ENCODE measurements around the gene FBXL17.

The FBXL17 gene

GRCh38 chr5:108079753-108080152 is 302.1 kb downstream of the FBXL17 start:
- in situ Hi-C loops (cut with HindIII; ENCODE audit: low pct_ligation_motif_present, low pct_unique_long_range_greater_than_20kb, low sequenced_read_pairs): no loop called here
- DNase-seq: no peak

DNA sequence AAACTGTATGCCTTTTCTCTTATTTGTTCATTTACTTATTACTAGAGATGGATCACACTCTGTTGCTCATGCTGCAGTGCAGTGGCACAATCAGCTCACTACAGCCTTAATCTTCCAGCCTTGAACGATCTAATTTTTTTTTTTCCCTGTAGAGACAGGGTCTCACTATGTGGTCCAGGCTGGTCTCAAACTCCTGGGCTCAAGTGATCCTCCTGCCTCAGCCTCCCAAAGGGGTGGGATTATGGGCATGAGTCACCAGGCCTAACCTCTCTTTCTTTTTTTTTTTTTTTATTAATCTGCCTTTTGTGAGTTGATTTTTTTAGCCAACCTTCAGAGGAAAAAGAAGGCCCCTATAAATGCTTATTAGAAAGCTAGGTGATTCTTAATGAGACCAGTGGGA is 303.0 kb downstream of the FBXL17 start:
- DNase-seq: no peak
- in situ Hi-C loops (cut with HindIII; ENCODE audit: low pct_ligation_motif_present, low pct_unique_long_range_greater_than_20kb, low sequenced_read_pairs): no loop called here

- DNase-seq: no peak
Measured at GRCh38 chr5:108078345-108078744, 303.6 kb downstream of the FBXL17 start.

GRCh38 chr5:108074626-108075025 is 307.3 kb downstream of the FBXL17 start:
- in situ Hi-C loops (cut with HindIII; ENCODE audit: low pct_ligation_motif_present, low pct_unique_long_range_greater_than_20kb, low sequenced_read_pairs): no loop called here
- DNase-seq: no peak

More at GRCh38 chr5:108078345-108078744, 303.6 kb downstream of the FBXL17 start:
- in situ Hi-C loops (cut with HindIII; ENCODE audit: low pct_ligation_motif_present, low pct_unique_long_range_greater_than_20kb, low sequenced_read_pairs): no loop called here

DNA sequence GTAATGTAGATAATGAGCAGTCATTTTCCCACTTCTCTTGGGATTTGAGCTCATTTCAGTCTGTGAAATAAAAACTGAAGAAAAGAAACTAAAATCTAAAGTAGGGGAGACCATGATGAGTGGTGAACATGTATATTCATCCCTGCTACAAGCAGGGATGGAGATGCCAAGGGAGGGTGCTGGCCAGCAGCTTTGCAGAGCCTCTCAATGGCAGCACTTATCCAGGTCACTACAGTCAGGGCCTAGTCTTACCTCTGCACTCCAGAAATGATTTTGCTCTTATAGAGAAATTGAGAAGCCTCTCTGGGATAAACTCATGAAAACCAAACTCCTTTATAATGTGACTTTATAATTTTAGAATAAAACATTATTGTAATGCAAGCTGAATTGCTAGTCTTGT is 317.6 kb downstream of the FBXL17 start:
- in situ Hi-C loops (cut with HindIII; ENCODE audit: low pct_ligation_motif_present, low pct_unique_long_range_greater_than_20kb, low sequenced_read_pairs): no loop called here

DNA sequence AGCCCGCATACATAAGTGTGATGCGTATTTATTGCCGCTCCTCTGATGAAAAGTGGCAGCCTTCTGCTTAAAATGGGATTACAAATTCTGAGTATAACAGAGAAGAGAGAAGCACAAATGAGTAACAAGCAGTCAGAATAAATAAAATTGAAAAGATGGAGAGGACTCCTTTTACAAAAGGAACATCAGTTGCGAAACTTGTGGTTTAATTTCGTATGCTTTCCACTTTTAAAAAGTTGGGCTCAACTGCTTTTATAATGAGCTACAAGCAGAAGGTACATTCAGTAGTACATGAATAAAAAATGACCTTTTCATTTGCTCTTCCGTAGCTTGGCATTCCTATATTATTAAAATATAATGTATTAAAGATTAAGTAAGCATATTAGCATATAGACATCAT is 320.0 kb downstream of the FBXL17 start:
- in situ Hi-C loops (cut with HindIII; ENCODE audit: low pct_ligation_motif_present, low pct_unique_long_range_greater_than_20kb, low sequenced_read_pairs): no loop called here
- no peak for DNase-seq

More for the DNA sequence above, 317.6 kb downstream of the FBXL17 start:
- DNase-seq: no peak

- in situ Hi-C loops (cut with HindIII; ENCODE audit: low pct_ligation_motif_present, low pct_unique_long_range_greater_than_20kb, low sequenced_read_pairs): no loop called here
- DNase-seq: no peak
Measured at GRCh38 chr5:108060340-108060739, 321.6 kb downstream of the FBXL17 start.

DNA sequence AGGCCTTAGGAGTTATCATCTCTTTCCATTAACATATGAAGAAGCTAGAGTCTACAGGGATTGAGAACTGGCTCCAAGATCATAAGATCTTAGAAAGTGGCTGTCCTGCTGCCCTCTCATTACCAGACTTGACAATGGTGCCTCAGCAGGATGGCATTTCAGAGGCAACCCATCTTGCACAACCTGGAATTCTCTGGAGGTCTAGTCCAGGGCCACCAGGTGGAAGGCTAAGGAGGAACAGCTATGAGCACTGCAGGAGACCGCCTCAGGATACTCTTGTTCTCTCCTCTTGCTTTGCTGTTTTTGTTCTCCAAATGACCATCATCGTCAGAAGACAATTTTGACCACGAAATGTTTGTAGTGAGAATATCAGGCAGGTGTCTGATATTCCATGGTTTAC is 322.6 kb downstream of the FBXL17 start:
- no peak for DNase-seq
- in situ Hi-C loops (cut with HindIII; ENCODE audit: low pct_ligation_motif_present, low pct_unique_long_range_greater_than_20kb, low sequenced_read_pairs): no loop called here

- DNase-seq: no peak
- in situ Hi-C loops (cut with HindIII; ENCODE audit: low pct_ligation_motif_present, low pct_unique_long_range_greater_than_20kb, low sequenced_read_pairs): no loop called here
Measured at GRCh38 chr5:108054349-108054748, 327.5 kb downstream of the FBXL17 start.

DNA sequence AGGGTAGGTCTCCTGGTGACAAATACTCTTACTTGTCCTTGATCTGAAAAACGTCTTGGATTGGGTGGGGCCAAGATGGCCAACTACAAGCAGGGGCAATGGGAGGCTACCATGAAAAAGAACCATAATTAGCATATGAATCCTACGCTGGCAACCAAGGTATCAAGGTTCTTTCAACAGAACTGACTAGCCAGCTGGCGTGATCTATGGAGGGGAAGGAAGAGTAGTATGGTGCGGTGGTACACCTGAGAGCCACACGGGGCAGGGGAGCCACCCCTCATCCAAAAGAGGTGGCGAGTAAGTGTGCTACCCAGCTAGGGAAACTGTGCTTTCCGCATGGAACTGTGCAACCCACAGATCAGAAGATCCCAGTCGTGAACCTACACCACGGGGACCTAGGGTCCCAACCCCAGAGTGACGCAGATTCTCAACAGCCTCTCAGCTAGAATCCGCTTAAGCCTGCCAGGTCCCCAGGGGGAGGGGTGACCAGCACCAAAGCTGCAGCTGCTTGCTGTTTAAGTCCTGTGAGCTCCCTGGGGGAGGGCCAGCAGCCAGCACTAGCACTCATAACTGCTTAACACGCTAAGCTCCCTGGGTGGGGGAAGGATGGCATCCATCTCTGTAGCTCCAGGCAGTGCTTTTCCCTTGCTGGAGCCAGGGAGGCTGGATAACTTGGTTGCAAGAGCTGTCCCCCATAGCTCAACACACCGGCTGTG is 334.8 kb downstream of the FBXL17 start:
- DNase-seq: no peak
- in situ Hi-C loops (cut with HindIII; ENCODE audit: low pct_ligation_motif_present, low pct_unique_long_range_greater_than_20kb, low sequenced_read_pairs): no loop called here

DNA sequence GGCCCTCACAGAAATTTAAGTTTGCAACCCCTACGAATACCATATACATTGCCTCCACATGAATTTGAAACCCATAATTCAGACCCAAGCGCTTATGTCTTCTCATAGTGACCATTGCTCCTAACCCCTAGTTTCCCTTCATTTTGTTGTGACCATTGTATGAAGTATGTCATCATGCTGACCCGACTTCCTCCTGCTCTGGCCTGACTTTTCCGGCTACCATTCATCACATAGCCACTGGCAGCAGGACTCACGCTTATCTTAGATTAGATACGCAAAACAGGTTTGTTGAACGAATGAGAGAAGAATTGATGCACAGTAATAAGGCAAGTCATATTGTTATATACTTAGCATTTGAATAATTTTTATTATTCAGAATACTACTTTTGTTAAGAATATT is 345.4 kb downstream of the FBXL17 start:
- in situ Hi-C loops (cut with HindIII; ENCODE audit: low pct_ligation_motif_present, low pct_unique_long_range_greater_than_20kb, low sequenced_read_pairs): no loop called here
- DNase-seq: no peak

DNA sequence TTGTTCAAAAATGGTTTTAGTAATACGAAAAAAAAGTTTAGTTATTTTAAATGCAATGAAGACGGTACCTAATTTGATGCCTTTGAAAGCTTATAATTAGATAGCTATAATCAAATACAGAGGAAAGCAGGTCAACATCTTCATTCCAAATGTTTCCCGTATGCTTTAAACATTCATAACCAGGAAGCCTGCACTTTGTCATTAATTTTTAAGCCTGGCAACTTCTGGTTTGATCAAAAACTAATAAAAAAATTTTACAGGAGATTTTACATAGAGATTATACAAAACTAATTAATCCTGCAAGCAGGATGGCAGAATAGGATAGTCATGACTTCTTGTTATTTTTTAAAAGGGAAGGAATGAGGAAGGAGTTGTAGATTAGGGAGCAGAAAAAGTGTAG is 353.0 kb downstream of the FBXL17 start:
- no peak for DNase-seq
- in situ Hi-C loops (cut with HindIII; ENCODE audit: low pct_ligation_motif_present, low pct_unique_long_range_greater_than_20kb, low sequenced_read_pairs): no loop called here

- in situ Hi-C loops (cut with HindIII; ENCODE audit: low pct_ligation_motif_present, low pct_unique_long_range_greater_than_20kb, low sequenced_read_pairs): no loop called here
Measured at GRCh38 chr5:108028412-108028811, 353.5 kb downstream of the FBXL17 start.

DNA sequence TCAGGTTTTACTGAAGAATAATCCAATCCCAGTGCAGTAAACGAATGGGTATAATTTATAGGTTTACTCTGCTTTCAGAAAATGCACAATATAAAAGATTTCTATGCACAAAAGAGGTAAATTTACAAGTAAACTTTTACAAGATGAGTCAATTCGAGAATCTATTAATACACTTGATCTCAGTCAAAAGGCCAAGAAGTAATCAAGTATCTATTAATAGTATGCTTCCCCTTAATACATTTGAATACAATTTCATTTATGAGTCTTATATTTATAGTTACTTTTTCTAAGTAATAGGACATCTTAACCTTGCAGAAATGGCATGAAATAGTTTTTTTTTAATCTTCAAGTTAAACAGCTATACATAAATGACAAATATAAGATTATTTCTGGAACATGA is 355.9 kb downstream of the FBXL17 start:
- no peak for DNase-seq
- in situ Hi-C loops (cut with HindIII; ENCODE audit: low pct_ligation_motif_present, low pct_unique_long_range_greater_than_20kb, low sequenced_read_pairs): no loop called here

More at GRCh38 chr5:108028412-108028811, 353.5 kb downstream of the FBXL17 start:
- DNase-seq: no peak

DNA sequence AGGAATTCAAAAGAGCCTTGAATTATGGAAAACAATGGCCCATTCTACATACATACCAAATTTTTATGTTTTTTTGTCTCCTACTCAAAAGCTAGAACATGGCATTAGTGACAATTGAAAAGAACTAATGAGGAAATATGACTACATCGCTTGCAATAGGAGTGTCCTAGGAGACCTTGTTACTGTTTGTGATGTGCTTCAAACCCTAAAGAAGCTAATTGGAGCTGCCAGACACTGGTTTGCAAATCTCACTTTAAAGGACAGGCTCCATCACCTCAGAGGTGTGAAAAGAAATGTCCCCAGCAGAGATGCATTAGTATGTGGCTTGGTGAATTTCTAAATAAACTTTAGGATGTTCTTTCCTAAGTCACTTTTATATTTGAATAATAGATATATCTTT is 356.9 kb downstream of the FBXL17 start:
- in situ Hi-C loops (cut with HindIII; ENCODE audit: low pct_ligation_motif_present, low pct_unique_long_range_greater_than_20kb, low sequenced_read_pairs): no loop called here

DNA sequence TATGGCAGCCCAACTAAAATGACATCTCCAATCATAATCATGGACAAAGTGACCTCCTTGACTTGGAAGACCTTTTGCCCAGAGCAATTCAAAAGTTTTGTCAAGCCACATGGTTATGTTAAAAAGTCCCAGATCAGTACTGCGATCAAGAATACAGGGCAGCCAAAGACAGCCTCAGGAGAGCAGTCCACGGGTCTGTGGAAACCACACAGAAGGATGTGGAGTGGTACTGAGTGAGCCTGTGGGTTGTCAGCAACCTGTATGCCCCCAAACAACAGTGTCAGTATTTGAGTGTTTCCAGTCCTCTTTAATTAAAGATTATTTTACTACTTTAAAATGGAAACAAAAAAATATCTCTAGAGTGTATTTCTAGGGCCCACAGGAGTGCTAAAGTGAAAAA is 365.8 kb downstream of the FBXL17 start:
- in situ Hi-C loops (cut with HindIII; ENCODE audit: low pct_ligation_motif_present, low pct_unique_long_range_greater_than_20kb, low sequenced_read_pairs): no loop called here
- no peak for DNase-seq

More for the DNA sequence above, 356.9 kb downstream of the FBXL17 start:
- no peak for DNase-seq

- DNase-seq: no peak
- in situ Hi-C loops (cut with HindIII; ENCODE audit: low pct_ligation_motif_present, low pct_unique_long_range_greater_than_20kb, low sequenced_read_pairs): no loop called here
Measured at GRCh38 chr5:108006791-108007190, 375.1 kb downstream of the FBXL17 start.

- DNase-seq: peak; percentile 81
- in situ Hi-C loops (cut with HindIII; ENCODE audit: low pct_ligation_motif_present, low pct_unique_long_range_greater_than_20kb, low sequenced_read_pairs): no loop called here
Measured at GRCh38 chr5:108003178-108003577, 378.7 kb downstream of the FBXL17 start.

- in situ Hi-C loops (cut with HindIII; ENCODE audit: low pct_ligation_motif_present, low pct_unique_long_range_greater_than_20kb, low sequenced_read_pairs): no loop called here
- no peak for DNase-seq
Measured at GRCh38 chr5:108001222-108001621, 380.7 kb downstream of the FBXL17 start.

- DNase-seq: no peak
Measured at GRCh38 chr5:107997338-107997980, 384.4 kb downstream of the FBXL17 start.

More at GRCh38 chr5:107997338-107997980, 384.4 kb downstream of the FBXL17 start:
- in situ Hi-C loops (cut with HindIII; ENCODE audit: low pct_ligation_motif_present, low pct_unique_long_range_greater_than_20kb, low sequenced_read_pairs): no loop called here

Measured in ACHN (cell line).